ENCODE measurements around the gene PPT2. TPM values are rescaled to one million over a fixed set of nuclear protein-coding genes. Genes with fewer than 3 reads are reported as not detected.

PPT2 gene
- total RNA-seq, 2 donors from 2014 or later = 51.1 to 65.3 TPM

DNA sequence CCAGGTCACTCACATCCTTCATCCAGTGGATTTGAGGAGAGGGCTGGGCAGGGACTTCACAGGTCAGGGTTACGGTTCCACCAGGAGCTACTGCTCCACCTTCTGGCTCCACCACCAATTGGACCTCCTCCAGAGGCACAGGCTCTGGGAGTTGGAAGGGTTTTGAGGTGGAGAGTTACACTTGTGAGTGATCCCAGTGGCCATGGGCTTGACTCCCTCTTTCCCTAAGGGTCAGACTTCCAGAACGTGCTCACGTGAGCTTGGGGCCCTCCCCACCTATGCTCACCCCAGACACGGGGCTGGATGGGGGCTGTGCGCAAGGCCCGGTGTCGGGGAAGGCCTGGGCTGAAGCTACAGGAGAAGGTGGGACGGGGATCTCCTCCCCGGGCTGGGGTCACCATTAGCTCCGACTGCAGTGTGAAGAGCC lies 28.6 kb downstream of the PPT2 start:
- H3K4me1 ChIP-seq (ENCODE audit: control insufficient read depth, insufficient read depth, low read length) = no peaks in the 10 kb centered on the region
- H3K9ac ChIP-seq (ENCODE audit: extremely low read depth, low read length, poor library complexity, severe bottlenecking) = no peak overlapping the region
- peaks cover 25% of the 10 kb centered on the region for H3K36me3 ChIP-seq (ENCODE audit: control insufficient read depth, insufficient read depth, low read length)
- no peak overlapping the region for H3K27ac ChIP-seq (ENCODE audit: low read depth, low read length)
- Mint-ChIP-seq H3K27ac (peak overlapping the region; percentile 75), H3K36me3 (ENCODE audit: low read depth) (peaks cover 46% of the 10 kb centered on the region), H3K4me1 (peaks cover 33% of the 10 kb centered on the region), H3K9me3 (no peaks in the 10 kb centered on the region), H3K27me3 (ENCODE audit: insufficient read depth) (no peaks in the 10 kb centered on the region), H3K4me3 (no peak overlapping the region)
- no peak for TF ChIP-seq CTCF (conservative IDR thresholded peaks at IDR 0.05)
- no peak overlapping the region for H3K4me3 ChIP-seq (ENCODE audit: low read length)
- 96 to 100% methylated on average over 1 to 10 of the region's 10 CpGs for WGBS, 2 experiments (ENCODE audit: insufficient coverage in 1 of 2, insufficient read length in 1 of 2)
- no peaks in the 10 kb centered on the region for H3K9me3 ChIP-seq (ENCODE audit: control insufficient read depth, low read length)
- DNase-seq = no peak
- H3K27me3 ChIP-seq (ENCODE audit: control insufficient read depth, insufficient read depth, low read length, poor library complexity, severe bottlenecking) = no peaks in the 10 kb centered on the region

GRCh38 chr6:32183030-32183429 lies 29.1 kb downstream of the PPT2 start:
- no peak for TF ChIP-seq CTCF (conservative IDR thresholded peaks at IDR 0.05)
- Mint-ChIP-seq H3K36me3 (ENCODE audit: low read depth) (peaks cover 50% of the 10 kb centered on the region), H3K27me3 (ENCODE audit: insufficient read depth) (no peaks in the 10 kb centered on the region), H3K4me1 (peaks cover 34% of the 10 kb centered on the region), H3K9me3 (no peaks in the 10 kb centered on the region), H3K27ac (peak overlapping the region; percentile 75), H3K4me3 (no peak overlapping the region)
- no peaks in the 10 kb centered on the region for H3K4me1 ChIP-seq (ENCODE audit: control insufficient read depth, insufficient read depth, low read length)
- no peaks in the 10 kb centered on the region for H3K27me3 ChIP-seq (ENCODE audit: control insufficient read depth, insufficient read depth, low read length, poor library complexity, severe bottlenecking)
- H3K9ac ChIP-seq (ENCODE audit: extremely low read depth, low read length, poor library complexity, severe bottlenecking) = no peak overlapping the region
- WGBS, 2 experiments (ENCODE audit: insufficient coverage in 1 of 2, insufficient read length in 1 of 2) = 89 to 100% methylated on average over 1 to 3 of the region's 3 CpGs
- no peak overlapping the region for H3K4me3 ChIP-seq (ENCODE audit: low read length)
- H3K36me3 ChIP-seq (ENCODE audit: control insufficient read depth, insufficient read depth, low read length) = peaks cover 30% of the 10 kb centered on the region
- no peak for DNase-seq
- no peak overlapping the region for H3K27ac ChIP-seq (ENCODE audit: low read depth, low read length)
- no peaks in the 10 kb centered on the region for H3K9me3 ChIP-seq (ENCODE audit: control insufficient read depth, low read length)

DNA sequence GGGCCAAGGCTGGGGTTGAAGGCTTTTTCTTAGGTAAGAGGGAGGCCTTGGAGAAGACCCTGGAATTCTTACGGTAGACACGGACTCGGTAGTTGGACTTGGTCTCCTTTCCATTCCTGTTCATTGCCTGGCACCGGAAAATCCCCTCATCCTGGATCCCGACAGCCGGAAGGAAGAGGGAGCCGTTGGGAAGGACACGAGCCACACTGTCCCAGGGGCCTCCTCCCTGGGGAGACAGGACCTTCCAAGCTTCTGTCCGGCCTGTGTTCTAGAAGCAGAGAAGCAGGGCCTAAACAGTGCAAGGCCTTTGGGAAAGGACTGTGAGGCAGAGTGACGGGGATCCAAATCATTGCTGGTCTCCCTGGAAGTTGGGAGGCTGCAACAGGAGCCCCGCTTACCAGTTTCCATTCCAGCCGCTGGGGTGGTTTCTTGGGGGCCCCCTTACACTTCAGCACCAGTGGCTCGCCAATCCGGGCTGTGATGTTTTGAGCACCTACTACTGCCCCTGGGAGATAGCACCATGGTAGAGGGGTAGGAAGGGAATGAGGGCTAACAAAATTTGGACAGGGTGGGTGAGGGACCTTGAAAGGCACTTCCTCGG lies 29.6 kb downstream of the PPT2 start:
- peaks cover 31% of the 10 kb centered on the region for H3K36me3 ChIP-seq (ENCODE audit: control insufficient read depth, insufficient read depth, low read length)
- Mint-ChIP-seq H3K27ac (peak overlapping the region; percentile 21), H3K4me1 (peaks cover 38% of the 10 kb centered on the region), H3K9me3 (no peaks in the 10 kb centered on the region), H3K27me3 (ENCODE audit: insufficient read depth) (no peaks in the 10 kb centered on the region), H3K36me3 (ENCODE audit: low read depth) (peaks cover 54% of the 10 kb centered on the region), H3K4me3 (no peak overlapping the region)
- TF ChIP-seq CTCF (conservative IDR thresholded peaks at IDR 0.05) = no peak
- H3K9me3 ChIP-seq (ENCODE audit: control insufficient read depth, low read length) = no peaks in the 10 kb centered on the region
- H3K4me1 ChIP-seq (ENCODE audit: control insufficient read depth, insufficient read depth, low read length) = no peaks in the 10 kb centered on the region
- no peak overlapping the region for H3K9ac ChIP-seq (ENCODE audit: extremely low read depth, low read length, poor library complexity, severe bottlenecking)
- 88 to 92% methylated on average over 13 to 15 of the region's 15 CpGs for WGBS, 2 experiments (ENCODE audit: insufficient coverage in 1 of 2, insufficient read length in 1 of 2)
- DNase-seq = no peak
- no peaks in the 10 kb centered on the region for H3K27me3 ChIP-seq (ENCODE audit: control insufficient read depth, insufficient read depth, low read length, poor library complexity, severe bottlenecking)
- no peak overlapping the region for H3K27ac ChIP-seq (ENCODE audit: low read depth, low read length)
- H3K4me3 ChIP-seq (ENCODE audit: low read length) = no peak overlapping the region
